Body of pancreas (tissue), 4 donors: ENCODE measurements around the gene SRMS.

Experiments
- CTCF ChIP-seq, 7 experiments: fragments of 450-650 bp in 4 of 7; fragments of 200-600 bp in 3 of 7; sonication (generic) in 3 of 7; IDR thresholded peaks; one replicate each; pipeline ENCODE4 v1.5.1; 2016 to 2019; ENCODE audit warnings: antibody characterized with exemption in 7 of 7
- POLR2A ChIP-seq, 3 donors: fragments of 450-650 bp; IDR thresholded peaks; one replicate each; pipeline ENCODE4 v1.6.1; 2016; ENCODE audit warnings: antibody characterized with exemption in 3 of 3, mild to moderate bottlenecking in 2 of 3

GRCh38 chr20:63513207-63513606 lies 34.3 kb downstream of the SRMS start:
- TF ChIP-seq CTCF (IDR thresholded peaks at IDR 0.05) = no peak
- no peak for TF ChIP-seq POLR2A (IDR thresholded peaks at IDR 0.05)
